Neural cell (in vitro differentiated cells): ENCODE results near the gene TNFAIP1. TPM values are rescaled to one million over a fixed set of nuclear protein-coding genes. Genes with fewer than 3 reads are reported as not detected.

Experiments used
- H2AFZ ChIP-seq: fragments of 200-600, 300-800 bp; sonication (generic), shearing (Covaris generic); 2 replicates; pipeline ENCODE4 v1.6.0; 2014; ENCODE audit warnings: low read depth, mild to moderate bottlenecking, antibody characterized with exemption, low read length, moderate library complexity
- H3F3A ChIP-seq: fragments of 200-600 bp; shearing (Covaris generic); 2 replicates; pipeline ENCODE4 v1.6.1; 2016; ENCODE audit warnings: mild to moderate bottlenecking, moderate library complexity, mixed read lengths, antibody characterized with exemption, low read length; ENCODE audit not compliant: insufficient read depth, poor library complexity, severe bottlenecking
- H3K27ac ChIP-seq: fragments of 200-600, 300-800 bp; sonication (generic), shearing (Covaris generic); 2 replicates; pipeline ENCODE4 v1.5.1; 2014; ENCODE audit warnings: mild to moderate bottlenecking, low read length, moderate library complexity
- H3K27me3 ChIP-seq: fragments of 300-800, 200-600 bp; sonication (generic), shearing (Covaris generic); 2 replicates; pipeline ENCODE4 v1.6.0; 2014; ENCODE audit warnings: mild to moderate bottlenecking, low read depth, low read length, moderate library complexity; ENCODE audit not compliant: insufficient read depth
- H3K36me3 ChIP-seq: fragments of 300-800, 200-600 bp; sonication (generic), shearing (Covaris generic); 2 replicates; pipeline ENCODE4 v1.5.1; 2014; ENCODE audit warnings: mild to moderate bottlenecking, antibody characterized with exemption, low read length, moderate library complexity; ENCODE audit not compliant: insufficient read depth
- H3K4me2 ChIP-seq: fragments of 300-800, 200-600 bp; sonication (generic), shearing (Covaris generic); 2 replicates; pipeline ENCODE4 v1.6.0; 2014; ENCODE audit warnings: mild to moderate bottlenecking, low read length
- H3K4me3 ChIP-seq: fragments of 300-800, 200-600 bp; sonication (generic), shearing (Covaris generic); 2 replicates; pipeline ENCODE4 v1.5.1; 2014; ENCODE audit warnings: mild to moderate bottlenecking, low read length, moderate library complexity
- H3K79me2 ChIP-seq: fragments of 200-600 bp; shearing (Covaris generic); replicated peaks from 2 replicates; pipeline ENCODE4 v1.6.0; 2014; ENCODE audit warnings: mild to moderate bottlenecking, low read length, moderate library complexity; ENCODE audit not compliant: insufficient read depth
- H3K9ac ChIP-seq: fragments of 300-800, 200-600 bp; sonication (generic), shearing (Covaris generic); 2 replicates; pipeline ENCODE4 v1.6.1; 2016; ENCODE audit warnings: mild to moderate bottlenecking, low read length, mixed read lengths
- H3K9me2 ChIP-seq: fragments of 200-600 bp; shearing (Covaris generic); 2 replicates; pipeline ENCODE4 v1.6.1; 2016; ENCODE audit warnings: mild to moderate bottlenecking, low read length, mixed read lengths; ENCODE audit not compliant: insufficient read depth
- H3K9me3 ChIP-seq: fragments of 200-600, 300-800 bp; sonication (generic), shearing (Covaris generic); 2 replicates; pipeline ENCODE4 v1.6.1; 2016; ENCODE audit warnings: mild to moderate bottlenecking, mixed run types, low read length, moderate library complexity, mixed read lengths
- H4K20me1 ChIP-seq: fragments of 200-600 bp; shearing (Covaris generic); 2 replicates; pipeline ENCODE4 v1.6.1; 2016; ENCODE audit warnings: mild to moderate bottlenecking, mixed run types; ENCODE audit not compliant: insufficient read depth
- EP300 ChIP-seq: fragments of 450-650 bp; conservative IDR thresholded peaks from 2 replicates; pipeline ENCODE4 v1.6.1; 2014; ENCODE audit warnings: antibody characterized with exemption, mild to moderate bottlenecking, moderate library complexity; ENCODE audit not compliant: poor library complexity, severe bottlenecking
- EZH2 ChIP-seq: fragments of 200-600, 300-800 bp; shearing (Covaris generic), sonication (generic); IDR thresholded peaks from 2 replicates; pipeline ENCODE4 v1.6.1; 2014; ENCODE audit warnings: antibody characterized with exemption, low read length, borderline replicate concordance, mild to moderate bottlenecking; ENCODE audit not compliant: insufficient read depth, poor library complexity, severe bottlenecking
- MXI1 ChIP-seq: fragments of 450-650 bp; conservative IDR thresholded peaks from 2 replicates; pipeline ENCODE4 v1.6.1; 2014; ENCODE audit warnings: antibody characterized with exemption, mild to moderate bottlenecking; ENCODE audit not compliant: poor library complexity, severe bottlenecking
- POLR2AphosphoS5 ChIP-seq: IDR thresholded peaks from 2 replicates; pipeline ENCODE4 v1.6.1; 2012
- RAD21 ChIP-seq: fragments of 450-650 bp; conservative IDR thresholded peaks from 2 replicates; pipeline ENCODE4 v1.6.1; 2014; ENCODE audit warnings: antibody characterized with exemption, mild to moderate bottlenecking, moderate library complexity
- REST ChIP-seq: IDR thresholded peaks from 2 replicates; pipeline ENCODE4 v1.6.1; 2012; ENCODE audit warnings: borderline replicate concordance
- SMC3 ChIP-seq: fragments of 450-650 bp; conservative IDR thresholded peaks from 2 replicates; pipeline ENCODE4 v1.6.1; 2014; ENCODE audit warnings: antibody characterized with exemption, mild to moderate bottlenecking, moderate library complexity; ENCODE audit not compliant: poor library complexity
- TAF1 ChIP-seq: IDR thresholded peaks from 2 replicates; pipeline ENCODE4 v1.6.1; 2012; ENCODE audit warnings: low read depth
- polyA plus RNA-seq: library from polyadenylated mRNA; depleted of rRNA; stranded (reverse); fragments of >200 nt; gene quantifications from 2 replicates; pipeline ENCODE4 v1.2.3, GENCODE V29; 2014
- TF ChIP-seq, protein P1 (sequence below): fragments of 450-650 bp; IDR thresholded peaks from 2 replicates; pipeline ENCODE4 v1.5.1; 2014; ENCODE audit warnings: antibody characterized with exemption, mild to moderate bottlenecking, moderate library complexity; ENCODE audit not compliant: poor library complexity, severe bottlenecking

Gene TNFAIP1
- polyA plus RNA-seq, 1 donor from 2014 or later: 40.8 TPM

DNA sequence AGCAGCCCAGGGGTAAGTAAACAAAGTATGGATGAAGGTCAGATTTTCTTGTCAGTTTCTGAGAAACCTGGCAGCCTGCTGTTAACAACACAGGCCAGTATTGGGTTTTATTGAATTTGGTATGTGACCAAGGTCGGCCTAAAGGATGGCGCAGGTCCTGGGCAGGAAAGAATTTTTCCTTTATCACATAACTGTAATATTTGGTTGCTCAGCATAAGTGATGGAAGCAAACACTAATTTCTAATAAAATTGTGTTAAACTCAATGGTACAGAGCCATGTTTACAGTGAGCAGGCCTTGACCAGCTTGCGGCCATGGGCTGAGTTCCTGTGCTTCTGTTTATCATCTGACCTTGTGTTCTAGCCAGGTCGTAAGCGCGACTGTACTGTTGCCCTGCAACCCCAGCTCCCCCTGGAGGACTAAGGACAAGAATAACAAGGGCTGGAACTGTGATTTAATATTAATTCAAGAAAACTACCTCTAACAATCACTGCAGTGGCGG lies 11.2 kb downstream of the TNFAIP1 start:
- Histone ChIP-seq H4K20me1 (no peaks in the 10 kb centered on the region), H3K4me2 (no peak overlapping the region), H3K27me3 (no peaks in the 10 kb centered on the region), H3K9me2 (no peaks in the 10 kb centered on the region), H3K9ac (no peak overlapping the region), H3K4me3 (no peak overlapping the region), H3K79me2 (no peaks in the 10 kb centered on the region), H2AFZ (no peak overlapping the region), H3K27ac (no peak overlapping the region), H3K36me3 (peaks cover 13% of the 10 kb centered on the region), H3K9me3 (no peaks in the 10 kb centered on the region), H3F3A (no peaks in the 10 kb centered on the region)
- TF ChIP-seq TAF1: no peak
- TF ChIP-seq, protein P1, sequence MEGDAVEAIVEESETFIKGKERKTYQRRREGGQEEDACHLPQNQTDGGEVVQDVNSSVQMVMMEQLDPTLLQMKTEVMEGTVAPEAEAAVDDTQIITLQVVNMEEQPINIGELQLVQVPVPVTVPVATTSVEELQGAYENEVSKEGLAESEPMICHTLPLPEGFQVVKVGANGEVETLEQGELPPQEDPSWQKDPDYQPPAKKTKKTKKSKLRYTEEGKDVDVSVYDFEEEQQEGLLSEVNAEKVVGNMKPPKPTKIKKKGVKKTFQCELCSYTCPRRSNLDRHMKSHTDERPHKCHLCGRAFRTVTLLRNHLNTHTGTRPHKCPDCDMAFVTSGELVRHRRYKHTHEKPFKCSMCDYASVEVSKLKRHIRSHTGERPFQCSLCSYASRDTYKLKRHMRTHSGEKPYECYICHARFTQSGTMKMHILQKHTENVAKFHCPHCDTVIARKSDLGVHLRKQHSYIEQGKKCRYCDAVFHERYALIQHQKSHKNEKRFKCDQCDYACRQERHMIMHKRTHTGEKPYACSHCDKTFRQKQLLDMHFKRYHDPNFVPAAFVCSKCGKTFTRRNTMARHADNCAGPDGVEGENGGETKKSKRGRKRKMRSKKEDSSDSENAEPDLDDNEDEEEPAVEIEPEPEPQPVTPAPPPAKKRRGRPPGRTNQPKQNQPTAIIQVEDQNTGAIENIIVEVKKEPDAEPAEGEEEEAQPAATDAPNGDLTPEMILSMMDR: peak; percentile 21

DNA sequence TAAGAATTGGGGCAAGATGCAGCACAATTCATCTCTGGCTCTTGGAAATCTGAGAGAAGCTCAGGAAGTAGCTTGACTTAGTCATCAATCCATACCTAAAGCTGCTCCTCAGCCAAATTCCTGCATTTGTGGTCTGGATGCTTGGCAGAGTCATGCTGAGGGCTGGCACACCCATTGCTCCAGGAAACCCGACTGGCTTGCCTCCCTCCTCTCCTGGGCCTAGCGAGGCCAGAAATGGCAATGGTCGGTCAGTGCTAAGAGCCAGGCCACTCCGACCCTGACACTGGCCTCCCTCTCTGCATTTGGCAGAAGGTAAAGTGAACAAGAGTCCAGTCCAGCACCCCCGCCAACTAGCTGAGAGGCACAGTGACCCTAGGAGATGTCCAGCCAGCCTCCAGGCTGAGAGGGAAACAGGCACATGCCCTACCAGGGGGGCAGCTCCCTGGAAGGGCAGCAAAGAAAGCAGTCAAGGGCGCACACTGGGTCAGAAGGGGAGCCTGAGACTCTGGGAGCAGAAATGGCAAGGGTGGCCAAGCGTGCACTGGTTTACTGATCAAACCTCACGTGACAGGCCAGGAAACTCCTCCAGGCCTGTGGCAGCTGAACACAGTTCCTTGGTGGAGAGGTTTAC lies 11.8 kb downstream of the TNFAIP1 start:
- H3K4me3 ChIP-seq: no peak overlapping the region
- no peaks in the 10 kb centered on the region for H4K20me1 ChIP-seq
- no peak overlapping the region for H2AFZ ChIP-seq
- H3K36me3 ChIP-seq: peaks cover 13% of the 10 kb centered on the region
- H3K9me2 ChIP-seq: no peaks in the 10 kb centered on the region
- H3K79me2 ChIP-seq: no peaks in the 10 kb centered on the region
- no peak overlapping the region for H3K9ac ChIP-seq
- no peak overlapping the region for H3K4me2 ChIP-seq
- H3K27ac ChIP-seq: no peak overlapping the region
- H3K27me3 ChIP-seq: no peaks in the 10 kb centered on the region
- no peaks in the 10 kb centered on the region for H3K9me3 ChIP-seq
- peak; percentile 14 for TF ChIP-seq POLR2AphosphoS5
- no peak for TF ChIP-seq REST
- no peak for TF ChIP-seq EZH2
- H3F3A ChIP-seq: no peaks in the 10 kb centered on the region

- H3K36me3 ChIP-seq: peaks cover 13% of the 10 kb centered on the region
- no peaks in the 10 kb centered on the region for H4K20me1 ChIP-seq
- no peaks in the 10 kb centered on the region for H3F3A ChIP-seq
- H3K9me2 ChIP-seq: no peaks in the 10 kb centered on the region
- no peaks in the 10 kb centered on the region for H3K27me3 ChIP-seq
- TF ChIP-seq MXI1: no peak
- no peak for TF ChIP-seq REST
- TF ChIP-seq POLR2AphosphoS5: no peak
- TF ChIP-seq SMC3: no peak
- no peak for TF ChIP-seq EP300
- TF ChIP-seq TAF1: no peak
- TF ChIP-seq RAD21: no peak
- TF ChIP-seq, protein P1: no peak
- TF ChIP-seq EZH2: no peak
- H3K27ac ChIP-seq: no peak overlapping the region
- H3K79me2 ChIP-seq: no peaks in the 10 kb centered on the region
- no peak overlapping the region for H3K4me3 ChIP-seq
- no peak overlapping the region for H2AFZ ChIP-seq
- no peaks in the 10 kb centered on the region for H3K9me3 ChIP-seq
- no peak overlapping the region for H3K9ac ChIP-seq
- H3K4me2 ChIP-seq: no peak overlapping the region
Observed at GRCh38 chr17:28348979-28349378, 13.4 kb downstream of the TNFAIP1 start.
